Measurements from ENCODE around the gene FOS. TPM values are rescaled to one million over a fixed set of nuclear protein-coding genes. Genes with fewer than 3 reads are reported as not detected.
A peak's percentile ranks its signal among the peaks of the same experiment; 100 is the strongest.
"Not testable (repeated sequence)": the region's sequence is repeated elsewhere in the genome, so short reads cannot be mapped to it uniquely, and the experiment has no call there.

The FOS gene
- total RNA-seq = 100 to 1,000 TPM; 201 to 219 TPM

DNA sequence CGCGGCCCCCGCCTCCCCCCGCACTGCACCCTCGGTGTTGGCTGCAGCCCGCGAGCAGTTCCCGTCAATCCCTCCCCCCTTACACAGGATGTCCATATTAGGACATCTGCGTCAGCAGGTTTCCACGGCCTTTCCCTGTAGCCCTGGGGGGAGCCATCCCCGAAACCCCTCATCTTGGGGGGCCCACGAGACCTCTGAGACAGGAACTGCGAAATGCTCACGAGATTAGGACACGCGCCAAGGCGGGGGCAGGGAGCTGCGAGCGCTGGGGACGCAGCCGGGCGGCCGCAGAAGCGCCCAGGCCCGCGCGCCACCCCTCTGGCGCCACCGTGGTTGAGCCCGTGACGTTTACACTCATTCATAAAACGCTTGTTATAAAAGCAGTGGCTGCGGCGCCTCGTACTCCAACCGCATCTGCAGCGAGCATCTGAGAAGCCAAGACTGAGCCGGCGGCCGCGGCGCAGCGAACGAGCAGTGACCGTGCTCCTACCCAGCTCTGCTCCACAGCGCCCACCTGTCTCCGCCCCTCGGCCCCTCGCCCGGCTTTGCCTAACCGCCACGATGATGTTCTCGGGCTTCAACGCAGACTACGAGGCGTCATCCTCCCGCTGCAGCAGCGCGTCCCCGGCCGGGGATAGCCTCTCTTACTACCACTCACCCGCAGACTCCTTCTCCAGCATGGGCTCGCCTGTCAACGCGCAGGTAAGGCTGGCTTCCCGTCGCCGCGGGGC is at the start of gene FOS:
TSS of gene FOS (plus strand) at position 407 of the 731 bp plus-strand sequence. CDS start at position 562, 155 bp downstream.
- POLR2A ChIA-PET = interaction anchor here (1.1 to 1.3 kb wide), 2 partner anchors 12 to 16 kb away, joined by 3 to 4 read pairs; no protein-coding TSS in a partner anchor

DNA sequence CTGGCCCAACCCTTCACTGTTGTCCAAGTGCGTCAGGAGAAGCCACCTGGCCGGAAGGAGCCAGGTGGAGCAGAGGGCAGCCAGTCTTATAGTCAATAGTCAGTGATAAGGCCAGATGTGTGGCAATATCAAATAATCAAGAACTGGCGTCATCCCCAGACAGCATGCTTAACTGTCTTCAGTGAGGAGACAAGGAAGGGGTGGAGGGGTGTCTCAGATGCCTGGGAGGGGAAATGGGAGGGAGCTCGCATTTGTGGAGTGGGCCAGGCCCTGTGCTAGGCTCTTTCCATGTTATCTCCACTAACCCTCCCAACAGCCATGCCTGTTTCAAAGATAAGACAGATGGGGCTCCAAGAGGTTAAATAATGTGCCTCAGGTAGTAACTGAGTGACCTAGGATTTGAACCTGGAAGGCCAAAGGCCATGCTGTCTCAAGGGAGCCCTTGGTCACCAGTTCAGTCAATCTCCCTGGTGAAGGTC is 48.9 kb upstream of the FOS start:
- Mint-ChIP-seq H3K9me3 (ENCODE audit: insufficient read depth) (no peaks in the 10 kb centered on the region), H3K27me3 (ENCODE audit: low read depth) (peaks cover 6% of the 10 kb centered on the region), H3K27ac (peak overlapping the region; percentile 79), H3K36me3 (ENCODE audit: low read depth) (no peaks in the 10 kb centered on the region), H3K4me3 (no peak overlapping the region), H3K4me1 (ENCODE audit: low read depth) (peaks cover 49% of the 10 kb centered on the region)
- ATAC-seq (no peak), DNase-seq (no peak)
- CTCF ChIA-PET = interaction anchor here (1.0 to 1.7 kb wide), 4 partner anchors 9 to 65 kb away, joined by 3 to 7 read pairs (median 3); no protein-coding TSS in a partner anchor
- POLR2A ChIA-PET = interaction anchor here (0.8 to 0.9 kb wide), 2 partner anchors 20 to 74 kb away, joined by 3 read pairs; no protein-coding TSS in a partner anchor

More for the DNA sequence above, at the start of gene FOS:
- peak; percentile 58 for ATAC-seq
- peaks cover 67% of the 10 kb centered on the region for H3K27me3 Mint-ChIP-seq (ENCODE audit: low read depth)
- DNase-seq = peak; percentile 92
- peak within 1 kb of the TSS; percentile 82 for H3K4me3 Mint-ChIP-seq
- no peaks in the 10 kb centered on the region for H3K9me3 Mint-ChIP-seq (ENCODE audit: insufficient read depth)
- peaks cover 49% of the 10 kb centered on the region for H3K4me1 Mint-ChIP-seq (ENCODE audit: low read depth)
- CTCF ChIA-PET = no interaction called here
- peaks cover 6% of the 10 kb centered on the region for H3K36me3 Mint-ChIP-seq (ENCODE audit: low read depth)
- H3K27ac Mint-ChIP-seq = peak within 1 kb of the TSS; percentile 98

DNA sequence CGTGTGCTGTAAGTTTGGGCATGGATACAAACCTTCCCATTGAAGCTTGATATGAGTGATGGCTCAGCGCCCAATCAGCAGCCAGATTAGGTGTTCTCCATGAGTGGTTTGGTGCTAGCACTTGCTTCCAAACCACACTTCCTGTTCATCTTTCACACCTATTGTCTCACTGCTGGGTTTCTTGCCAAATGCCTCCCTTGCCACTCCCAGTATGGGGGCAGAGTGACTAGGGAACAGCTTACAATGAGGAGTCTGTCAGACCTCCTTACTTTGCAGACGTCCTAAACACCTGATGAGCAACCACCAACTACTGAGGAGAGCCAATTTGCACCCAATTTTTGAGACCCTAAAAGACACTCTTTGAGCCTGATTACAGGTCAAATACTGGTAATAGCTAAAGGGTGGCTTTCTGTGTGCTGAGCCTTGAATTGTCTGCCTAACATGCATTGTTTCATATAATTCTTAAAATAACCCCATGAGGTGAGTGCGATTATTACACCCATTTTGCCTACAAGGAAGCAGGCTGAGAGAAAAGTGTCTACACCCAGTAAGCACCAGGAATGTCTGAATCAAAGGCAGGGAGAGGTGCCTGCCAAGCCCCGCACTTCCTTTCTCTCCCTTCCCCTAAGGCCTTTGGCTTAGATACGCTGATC is 48.4 kb upstream of the FOS start:
- Mint-ChIP-seq H3K4me3 (no peak overlapping the region), H3K4me1 (ENCODE audit: low read depth) (peaks cover 49% of the 10 kb centered on the region), H3K36me3 (ENCODE audit: low read depth) (no peaks in the 10 kb centered on the region), H3K27me3 (ENCODE audit: low read depth) (peaks cover 6% of the 10 kb centered on the region), H3K27ac (peak overlapping the region; percentile 79), H3K9me3 (ENCODE audit: insufficient read depth) (no peaks in the 10 kb centered on the region)
- ChIA-PET CTCF (interaction anchor here (1.0 to 1.7 kb wide), 4 partner anchors 9 to 64 kb away, joined by 3 to 7 read pairs (median 3); no protein-coding TSS in a partner anchor), POLR2A (interaction anchor here (0.8 to 0.9 kb wide), 2 partner anchors 19 to 74 kb away, joined by 3 read pairs; no protein-coding TSS in a partner anchor)
- DNase-seq (peak; percentile 64), ATAC-seq (peak; percentile 76)

DNA sequence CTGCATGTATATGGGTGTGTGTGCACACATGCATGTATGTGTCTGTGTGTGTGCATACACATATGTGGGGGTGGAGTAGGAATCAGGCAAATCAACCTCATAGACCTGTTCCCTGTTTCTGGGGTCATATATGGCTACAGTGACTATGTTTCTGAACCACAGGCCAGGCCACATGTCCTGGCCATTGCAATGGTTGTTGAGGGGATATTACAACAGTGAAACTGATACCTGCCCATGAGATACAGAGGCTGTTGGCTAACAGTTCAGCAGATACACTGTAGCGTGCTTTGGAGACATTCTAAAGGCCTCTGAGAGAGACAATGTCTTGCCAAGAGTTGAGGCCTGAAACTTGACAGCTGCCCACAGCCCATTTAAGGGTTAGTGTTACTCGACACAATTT is 47.3 kb upstream of the FOS start:
- ChIA-PET CTCF (interaction anchor here (1.7 to 4.1 kb wide), 2 partner anchors 16 to 17 kb away, joined by 7 to 18 read pairs; no protein-coding TSS in a partner anchor), POLR2A (no interaction called here)
- no peak overlapping the region for H3K27ac Mint-ChIP-seq
- DNase-seq (no peak), ATAC-seq (no peak)
- no peak overlapping the region for H3K4me3 Mint-ChIP-seq
- no peaks in the 10 kb centered on the region for H3K36me3 Mint-ChIP-seq (ENCODE audit: low read depth)
- peaks cover 6% of the 10 kb centered on the region for H3K27me3 Mint-ChIP-seq (ENCODE audit: low read depth)
- no peaks in the 10 kb centered on the region for H3K9me3 Mint-ChIP-seq (ENCODE audit: insufficient read depth)
- H3K4me1 Mint-ChIP-seq (ENCODE audit: low read depth) = peaks cover 49% of the 10 kb centered on the region

DNA sequence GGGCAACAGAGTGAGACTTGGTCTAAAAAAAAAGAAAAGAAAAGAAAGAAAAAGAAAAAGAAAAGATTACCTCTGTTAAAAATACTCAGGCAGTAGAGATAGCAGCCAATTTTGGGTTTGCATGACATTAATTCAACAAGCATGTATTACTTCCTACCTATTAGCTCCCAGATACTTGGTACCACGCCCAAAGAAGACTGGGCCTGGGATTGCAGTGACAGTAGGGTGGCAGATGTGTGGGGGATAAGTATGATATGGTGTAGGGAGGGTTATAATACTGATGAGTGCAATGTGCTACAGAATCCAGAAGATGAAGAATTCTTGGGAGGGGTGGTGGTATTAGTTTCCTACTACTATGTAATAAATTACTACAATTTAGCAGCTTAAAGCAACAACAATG is 46.4 kb upstream of the FOS start:
- CTCF ChIA-PET = interaction anchor here (0.8 to 4.1 kb wide), 7 partner anchors 12 to 422 kb away, joined by 3 to 18 read pairs (median 4); no protein-coding TSS in a partner anchor

DNA sequence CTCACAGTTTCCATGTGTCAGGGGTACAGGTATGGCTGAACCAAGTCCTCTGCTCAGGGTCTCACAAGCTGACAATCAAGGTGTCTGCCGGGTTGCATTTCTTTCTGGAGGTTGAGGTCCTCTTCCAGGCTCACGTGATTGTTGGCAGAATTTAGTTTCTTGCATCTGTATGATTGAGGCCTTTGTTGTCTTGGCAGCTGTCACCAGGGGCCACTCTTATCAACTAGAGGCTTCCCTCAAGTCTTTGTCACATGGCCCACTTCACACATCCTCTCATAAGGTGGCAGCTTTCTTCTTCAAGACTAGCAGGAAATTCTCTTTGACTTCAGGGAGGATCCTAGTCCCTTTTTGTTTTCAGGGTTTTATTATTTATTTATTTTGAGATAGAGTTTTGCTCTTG is 46.0 kb upstream of the FOS start:
- ATAC-seq = peak; percentile 76
- Mint-ChIP-seq H3K27ac (peak overlapping the region; percentile 59), H3K4me3 (no peak overlapping the region), H3K36me3 (ENCODE audit: low read depth) (no peaks in the 10 kb centered on the region), H3K9me3 (ENCODE audit: insufficient read depth) (no peaks in the 10 kb centered on the region), H3K4me1 (ENCODE audit: low read depth) (peaks cover 49% of the 10 kb centered on the region), H3K27me3 (ENCODE audit: low read depth) (peaks cover 10% of the 10 kb centered on the region)
- DNase-seq = peak; percentile 65
- ChIA-PET CTCF (interaction anchor here (0.8 to 4.1 kb wide), 9 partner anchors 12 to 421 kb away, joined by 3 to 18 read pairs (median 4); no protein-coding TSS in a partner anchor), POLR2A (interaction anchor here (0.8 kb wide), 1 partner anchor 27 kb away, joined by 3 read pairs; no protein-coding TSS in a partner anchor)

More for the DNA sequence above, 46.4 kb upstream of the FOS start:
- Mint-ChIP-seq H3K36me3 (ENCODE audit: low read depth) (no peaks in the 10 kb centered on the region), H3K27me3 (ENCODE audit: low read depth) (peaks cover 6% of the 10 kb centered on the region), H3K4me1 (ENCODE audit: low read depth) (peaks cover 49% of the 10 kb centered on the region), H3K27ac (no peak overlapping the region), H3K4me3 (no peak overlapping the region), H3K9me3 (ENCODE audit: insufficient read depth) (no peaks in the 10 kb centered on the region)
- DNase-seq (no peak), ATAC-seq (no peak)
- POLR2A ChIA-PET = interaction anchor here (0.8 kb wide), 1 partner anchor 27 kb away, joined by 3 read pairs; no protein-coding TSS in a partner anchor

DNA sequence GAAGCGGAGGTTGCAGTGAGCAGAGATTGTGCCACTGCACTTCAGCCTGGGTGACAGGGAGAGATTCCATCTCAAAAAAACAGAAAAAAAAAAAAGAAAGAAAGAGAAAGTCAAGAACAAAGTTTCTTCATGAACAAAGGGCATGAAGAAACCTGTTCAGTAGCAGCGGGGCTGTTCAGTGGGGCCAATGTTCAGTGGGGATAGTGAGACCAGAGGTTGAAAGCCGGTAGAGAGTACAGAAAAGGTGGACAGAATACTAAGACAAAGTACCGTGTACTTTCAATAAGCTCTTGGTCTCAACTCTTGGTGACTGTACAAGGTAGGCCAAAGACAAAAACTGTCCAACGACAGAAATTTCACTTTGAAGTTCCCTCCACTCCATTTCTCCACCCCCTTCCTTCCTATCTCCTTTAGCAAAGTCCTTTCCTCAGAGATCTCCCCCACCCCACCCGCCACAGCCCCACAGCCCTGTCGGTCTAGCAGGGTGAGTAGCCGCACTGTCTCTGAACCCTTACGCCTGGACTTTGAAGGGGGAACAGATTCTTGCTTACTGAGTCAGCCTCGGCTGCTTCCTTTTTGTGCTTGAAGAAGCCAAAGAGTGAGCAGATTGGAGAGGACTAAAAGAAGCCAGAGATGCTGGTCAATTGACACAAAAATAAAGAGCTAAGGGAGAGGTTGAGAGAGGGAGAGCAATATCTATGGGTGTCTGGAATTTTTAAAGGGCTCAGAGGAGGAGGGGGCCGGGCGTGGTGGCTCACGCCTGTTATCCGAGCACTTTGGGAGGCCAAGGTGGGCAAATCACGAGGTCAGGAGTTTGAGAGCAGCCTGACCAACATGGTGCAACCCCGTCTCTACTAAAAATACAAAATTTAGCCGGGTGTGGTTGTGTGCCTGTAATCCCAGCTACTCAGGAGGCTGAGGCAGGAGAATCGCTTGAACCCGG is 44.2 kb upstream of the FOS start:
- Mint-ChIP-seq H3K27ac (no peak overlapping the region), H3K4me1 (ENCODE audit: low read depth) (peaks cover 31% of the 10 kb centered on the region), H3K9me3 (ENCODE audit: insufficient read depth) (no peaks in the 10 kb centered on the region), H3K36me3 (ENCODE audit: low read depth) (no peaks in the 10 kb centered on the region), H3K4me3 (no peak overlapping the region), H3K27me3 (ENCODE audit: low read depth) (peaks cover 17% of the 10 kb centered on the region)
- CTCF ChIA-PET = interaction anchor here (4.1 kb wide), 1 partner anchor 14 kb away, joined by 18 read pairs; no protein-coding TSS in a partner anchor
- no peak for ATAC-seq
- POLR2A ChIA-PET = interaction anchor here (1.2 kb wide), 1 partner anchor 15 kb away, joined by 3 read pairs; no protein-coding TSS in a partner anchor
- no peak for DNase-seq

DNA sequence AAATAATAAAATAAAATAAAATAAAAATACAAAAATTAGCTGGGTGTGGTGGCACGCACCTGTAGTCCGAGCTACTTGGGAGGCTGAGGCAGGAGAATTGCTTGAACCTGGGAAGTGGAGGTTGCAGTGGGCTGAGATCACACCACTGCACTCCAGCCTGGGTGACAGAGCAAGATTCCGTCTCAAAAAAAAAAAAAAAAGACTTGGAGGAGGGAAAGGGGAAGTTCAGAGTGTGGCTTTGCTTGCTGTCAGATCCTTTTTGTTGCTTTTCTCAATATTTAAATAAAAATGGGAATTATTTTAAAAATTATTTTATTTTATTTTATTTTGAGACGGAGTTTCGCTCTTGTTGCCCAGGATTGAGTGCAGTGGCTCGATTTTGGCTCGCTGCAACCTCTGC is 43.4 kb upstream of the FOS start:
- CTCF ChIA-PET = interaction anchor here (4.1 kb wide), 1 partner anchor 13 kb away, joined by 18 read pairs; no protein-coding TSS in a partner anchor
- ATAC-seq; DNase-seq; H3K9me3 Mint-ChIP-seq (ENCODE audit: insufficient read depth); POLR2A ChIA-PET; H3K36me3 Mint-ChIP-seq (ENCODE audit: low read depth); H3K27ac Mint-ChIP-seq; H3K4me3 Mint-ChIP-seq: not testable (repeated sequence)
- peaks cover 24% of the 10 kb centered on the region for H3K4me1 Mint-ChIP-seq (ENCODE audit: low read depth)
- peaks cover 20% of the 10 kb centered on the region for H3K27me3 Mint-ChIP-seq (ENCODE audit: low read depth)

DNA sequence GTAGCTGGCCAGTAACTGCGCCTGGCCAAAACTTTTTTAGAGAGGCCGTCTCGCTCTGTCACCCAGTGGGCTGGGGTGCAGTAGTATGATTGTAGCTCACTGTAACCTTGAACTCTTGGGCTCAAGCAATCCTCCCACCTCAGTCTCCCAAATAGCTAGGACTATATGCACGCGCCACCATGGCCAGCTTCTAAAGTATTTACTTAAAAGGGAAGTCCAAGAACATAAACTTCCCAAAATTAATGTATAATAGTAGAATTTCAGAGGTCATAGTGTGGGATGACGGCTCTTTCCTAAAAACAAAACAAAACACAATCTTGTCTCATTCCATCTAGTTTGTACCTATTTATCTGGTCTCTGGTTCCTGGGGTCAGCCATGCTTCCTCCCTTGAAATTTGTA is 42.2 kb upstream of the FOS start:
- no peaks in the 10 kb centered on the region for H3K9me3 Mint-ChIP-seq (ENCODE audit: insufficient read depth)
- H3K27ac Mint-ChIP-seq = no peak overlapping the region
- ChIA-PET POLR2A (no interaction called here), CTCF (interaction anchor here (0.9 to 1.1 kb wide), 2 partner anchors 45 to 59 kb away, joined by 3 to 4 read pairs; no protein-coding TSS in a partner anchor)
- H3K27me3 Mint-ChIP-seq (ENCODE audit: low read depth) = peaks cover 20% of the 10 kb centered on the region
- no peaks in the 10 kb centered on the region for H3K36me3 Mint-ChIP-seq (ENCODE audit: low read depth)
- no peak for DNase-seq
- H3K4me1 Mint-ChIP-seq (ENCODE audit: low read depth) = peaks cover 11% of the 10 kb centered on the region
- H3K4me3 Mint-ChIP-seq = no peak overlapping the region
- ATAC-seq = no peak

DNA sequence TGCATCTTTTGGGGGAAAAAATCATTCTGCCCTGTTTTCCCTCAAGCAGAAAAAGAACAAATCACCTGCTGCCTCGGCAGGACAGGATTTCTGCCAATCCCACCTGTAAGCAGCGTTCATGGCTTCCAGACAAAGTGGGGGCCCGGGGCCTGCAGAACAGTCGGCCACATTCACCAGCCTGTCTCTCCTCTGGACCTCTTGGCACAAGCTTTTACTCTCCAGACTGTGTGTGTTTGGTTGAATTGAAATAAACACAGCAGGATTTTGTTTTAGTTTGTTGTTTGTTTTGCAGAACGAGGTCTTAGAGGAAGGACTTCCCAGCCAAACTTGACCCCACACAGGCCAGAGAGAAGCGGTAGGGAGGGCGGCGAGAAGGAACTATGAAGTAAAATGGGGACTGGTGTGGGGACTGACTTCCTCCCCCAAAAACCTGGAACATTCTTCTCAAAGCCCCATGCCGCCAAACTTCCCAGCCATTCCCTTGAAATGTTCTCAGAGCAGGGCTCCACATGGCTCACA is 41.7 kb upstream of the FOS start:
- no peaks in the 10 kb centered on the region for H3K36me3 Mint-ChIP-seq (ENCODE audit: low read depth)
- peaks cover 10% of the 10 kb centered on the region for H3K4me1 Mint-ChIP-seq (ENCODE audit: low read depth)
- ATAC-seq (no peak), DNase-seq (no peak)
- H3K27ac Mint-ChIP-seq = no peak overlapping the region
- H3K9me3 Mint-ChIP-seq (ENCODE audit: insufficient read depth) = no peaks in the 10 kb centered on the region
- POLR2A ChIA-PET = no interaction called here
- H3K27me3 Mint-ChIP-seq (ENCODE audit: low read depth) = peaks cover 23% of the 10 kb centered on the region
- CTCF ChIA-PET = interaction anchor here (0.9 kb wide), 1 partner anchor 45 kb away, joined by 4 read pairs; no protein-coding TSS in a partner anchor
- H3K4me3 Mint-ChIP-seq = no peak overlapping the region
